SHP77 (cell line): ENCODE results near the gene GUCY1B1.
A peak's percentile ranks its signal among the peaks of the same experiment; 100 is the strongest.
"Not testable (repeated sequence)": the region's sequence is repeated elsewhere in the genome, so short reads cannot be mapped to it uniquely, and the experiment has no call there.

Experiments used
- DNase-seq, 2 experiments: peaks; one replicate each; lab custom pipeline; 2025; lab: John Stamatoyannopoulos, UW

Gene GUCY1B1

GRCh38 chr4:155762334-155762733 lies 3.5 kb downstream of the GUCY1B1 start:
- no peak for DNase-seq

DNA sequence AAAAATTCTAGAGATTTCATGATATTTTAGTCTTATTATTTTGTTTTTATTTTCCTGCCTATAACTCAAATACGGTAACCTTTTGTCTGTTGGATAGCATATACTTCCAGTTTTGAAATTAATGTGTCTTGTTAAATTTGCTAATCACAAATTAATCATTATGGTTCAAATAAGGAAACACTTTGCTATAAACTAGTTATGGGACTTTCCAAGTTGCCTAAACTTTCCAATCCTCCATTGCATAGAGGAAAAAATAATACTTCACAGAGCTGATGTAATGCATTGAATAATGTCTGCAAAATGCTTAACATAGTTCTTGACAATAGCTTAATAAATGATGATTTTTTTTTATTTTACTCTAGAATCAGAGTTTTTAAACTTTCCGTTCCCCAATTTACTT lies 4.7 kb downstream of the GUCY1B1 start:
- no peak for DNase-seq

GRCh38 chr4:155765149-155765548 lies 6.3 kb downstream of the GUCY1B1 start:
- no peak for DNase-seq

- no peak for DNase-seq
These were observed 7.8 kb downstream of the GUCY1B1 start for GRCh38 chr4:155766622-155767021.

- DNase-seq: no peak
These were observed 9.5 kb downstream of the GUCY1B1 start for GRCh38 chr4:155768370-155768769.

GRCh38 chr4:155769090-155769489 lies 10.3 kb downstream of the GUCY1B1 start:
- no peak for DNase-seq

- no peak for DNase-seq
These were observed 13.8 kb downstream of the GUCY1B1 start for GRCh38 chr4:155772459-155773195.

- no peak for DNase-seq
These were observed 14.5 kb downstream of the GUCY1B1 start for GRCh38 chr4:155773196-155773800.

DNA sequence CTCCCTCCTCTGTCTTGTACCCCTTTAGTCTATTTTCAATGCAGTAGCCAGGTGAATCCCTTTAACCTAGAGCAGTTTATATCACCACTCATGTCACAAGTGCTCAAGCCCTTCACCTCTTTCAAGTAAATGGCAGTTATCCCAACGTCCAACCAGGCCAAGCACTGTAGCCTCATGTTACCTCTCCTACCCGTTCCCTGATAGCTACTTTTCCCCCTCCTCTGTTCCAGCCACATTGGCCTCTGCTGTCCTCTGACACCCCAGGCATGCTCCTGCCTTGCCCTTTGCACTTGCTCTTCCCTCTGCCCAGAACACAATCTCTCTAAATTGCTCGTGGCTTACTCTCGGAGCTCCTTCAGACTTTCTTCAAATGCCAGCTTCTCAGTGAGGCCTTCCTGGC lies 15.2 kb downstream of the GUCY1B1 start:
- no peak for DNase-seq

DNA sequence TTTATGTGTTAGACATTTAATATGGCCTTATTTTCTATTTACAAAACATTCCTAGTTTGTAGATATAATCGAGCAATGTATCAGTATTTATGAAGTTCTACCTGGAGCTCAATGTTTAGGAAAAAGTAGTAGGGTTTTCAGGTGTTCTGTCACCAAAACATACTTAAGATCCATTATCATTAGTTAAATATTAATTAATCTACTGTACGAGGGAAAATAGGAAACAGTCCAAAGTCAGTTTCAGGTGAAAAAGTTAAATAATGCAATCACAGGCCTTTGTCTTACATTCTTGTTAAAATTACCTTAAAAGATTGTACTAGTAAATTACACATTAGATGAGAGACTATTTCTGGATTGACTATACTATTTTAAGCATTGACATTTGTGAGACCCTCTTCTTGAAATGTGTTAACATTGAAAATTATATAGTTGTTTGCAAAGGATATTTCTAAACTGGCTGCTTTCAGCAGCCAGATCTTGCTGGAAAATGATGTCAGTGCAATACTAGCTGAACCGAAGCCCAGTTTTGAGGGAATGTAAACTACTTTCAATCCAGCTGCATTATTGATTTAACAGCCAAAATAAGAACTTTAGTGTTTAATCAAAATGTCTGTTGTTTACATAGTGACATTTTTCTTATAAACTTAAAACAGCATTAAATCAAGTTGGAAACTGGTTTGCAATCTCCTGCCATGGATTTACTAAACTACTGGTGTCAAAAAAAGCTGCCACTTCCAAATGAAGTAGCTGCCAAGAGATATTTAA lies 19.3 kb downstream of the GUCY1B1 start:
- no peak for DNase-seq

DNA sequence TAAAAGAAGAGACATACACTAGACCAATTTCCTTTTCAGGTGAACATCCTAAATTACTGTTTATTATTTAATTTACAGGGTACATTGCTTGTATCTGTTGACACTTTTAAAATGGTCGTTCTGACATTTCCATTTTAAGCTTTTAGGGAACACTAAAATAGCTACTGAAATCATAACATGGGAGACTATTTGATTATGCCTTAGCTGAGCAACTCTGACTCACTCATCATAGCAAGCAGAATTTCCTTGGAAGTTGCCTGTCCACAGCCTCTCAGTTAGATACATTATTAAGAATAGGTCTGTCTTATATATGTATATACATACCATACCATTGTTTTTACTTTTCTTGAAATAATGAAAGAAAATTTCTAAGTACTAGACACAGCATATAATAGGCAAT lies 22.0 kb downstream of the GUCY1B1 start:
- no peak for DNase-seq

GRCh38 chr4:155781249-155781831 lies 22.5 kb downstream of the GUCY1B1 start:
- DNase-seq: no peak

DNA sequence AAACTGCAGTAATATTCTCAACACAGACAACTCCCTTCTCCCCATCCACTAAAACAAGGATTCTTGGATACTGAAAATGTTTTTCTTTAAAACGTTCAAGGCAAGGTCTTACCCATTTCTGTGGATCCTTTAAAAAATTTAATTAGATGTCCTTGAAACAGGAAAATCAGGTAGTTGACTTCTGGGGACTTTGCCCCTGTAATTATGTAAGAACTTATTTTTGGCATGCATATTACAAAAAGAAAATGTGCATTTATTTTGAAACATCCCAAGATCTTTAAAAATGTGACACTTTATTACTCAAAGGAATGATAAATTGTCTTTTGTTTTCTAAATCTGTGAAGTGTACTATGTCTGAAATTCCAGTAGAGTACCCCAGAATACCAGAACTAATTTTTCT lies 25.8 kb downstream of the GUCY1B1 start:
- DNase-seq: no peak

- DNase-seq: no peak
These were observed 27.0 kb downstream of the GUCY1B1 start for GRCh38 chr4:155785828-155786227.

DNA sequence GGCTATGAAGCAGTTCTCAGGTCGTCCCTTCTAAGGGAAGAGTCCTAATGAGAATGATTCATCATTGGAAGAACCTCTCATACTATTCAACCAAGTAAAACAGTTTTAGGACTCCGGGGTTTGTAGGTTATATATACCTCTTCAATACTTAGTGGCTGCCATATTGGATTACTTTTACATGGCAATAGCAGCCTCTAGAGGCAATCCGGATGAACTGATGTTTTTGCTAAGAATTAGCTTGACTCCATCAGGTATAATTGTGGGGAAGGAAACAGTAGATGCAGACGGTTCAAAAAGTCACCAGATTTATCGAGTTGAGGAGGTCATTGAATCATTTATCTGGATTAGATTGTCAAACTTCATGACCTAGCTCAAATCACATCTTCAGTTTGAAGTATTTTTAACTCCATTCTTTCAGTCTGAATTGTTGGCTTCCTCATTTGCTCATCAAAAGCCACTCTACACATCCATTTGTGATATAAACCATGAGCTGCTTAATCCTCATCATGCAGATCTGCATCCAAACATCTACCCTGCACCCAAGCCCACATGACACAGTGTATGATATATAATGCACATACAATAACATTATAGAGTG lies 28.4 kb downstream of the GUCY1B1 start:
- peak; percentile 11 to 27 for DNase-seq

- DNase-seq: no peak
These were observed 30.6 kb downstream of the GUCY1B1 start for GRCh38 chr4:155789391-155789790.

DNA sequence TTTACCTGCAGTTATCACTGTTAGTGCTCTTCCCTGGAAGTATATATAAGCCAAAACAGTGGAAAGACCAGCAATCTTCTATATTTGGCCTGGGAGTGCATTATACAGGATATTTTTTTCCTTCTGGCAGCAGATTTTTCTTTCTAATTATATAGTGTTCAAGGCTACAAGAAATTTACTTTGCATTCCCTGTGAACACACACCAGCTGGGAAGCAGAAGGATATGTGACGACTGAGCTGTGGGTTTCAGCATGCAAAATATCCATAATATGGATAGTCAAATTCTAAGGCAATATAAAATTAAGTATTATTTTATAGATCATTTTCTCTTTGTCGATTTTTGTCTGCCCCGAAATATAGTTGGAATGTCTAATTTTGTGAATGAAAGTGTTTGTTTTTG lies 31.2 kb downstream of the GUCY1B1 start:
- DNase-seq: no peak

GRCh38 chr4:155794589-155795236 lies 35.9 kb downstream of the GUCY1B1 start:
- DNase-seq: no peak

GRCh38 chr4:155795991-155796390 lies 37.2 kb downstream of the GUCY1B1 start:
- DNase-seq: peak in 1 of 2 experiments; percentile 7

- DNase-seq: not testable (repeated sequence)
These were observed 38.8 kb downstream of the GUCY1B1 start for GRCh38 chr4:155797581-155797980.

GRCh38 chr4:155799116-155799793 lies 40.4 kb downstream of the GUCY1B1 start:
- no peak for DNase-seq
